Ishikawa (cell line): ENCODE data around the gene ANKLE2.

Source experiments
- CEBPB ChIP-seq: IDR thresholded peaks from 2 replicates; pipeline ENCODE4 v1.6.1; 2012
- CREB1 ChIP-seq: IDR thresholded peaks from 2 replicates; pipeline ENCODE4 v1.6.1; 2012; ENCODE audit warnings: low read depth
- EGR1 ChIP-seq: IDR thresholded peaks from 2 replicates; pipeline ENCODE4 v1.6.1; 2012
- EP300 ChIP-seq: IDR thresholded peaks from 2 replicates; pipeline ENCODE4 v1.6.1; 2012; ENCODE audit warnings: borderline replicate concordance
- FOXM1 ChIP-seq: IDR thresholded peaks from 2 replicates; pipeline ENCODE4 v1.6.1; 2012; ENCODE audit warnings: low read depth, borderline replicate concordance
- MAX ChIP-seq: IDR thresholded peaks from 2 replicates; pipeline ENCODE4 v1.6.1; 2012
- NFIC ChIP-seq: IDR thresholded peaks from 2 replicates; pipeline ENCODE4 v1.6.1; 2012
- RAD21 ChIP-seq: IDR thresholded peaks from 2 replicates; pipeline ENCODE4 v1.6.1; 2012; ENCODE audit warnings: low read depth
- TAF1 ChIP-seq: IDR thresholded peaks from 2 replicates; pipeline ENCODE4 v1.6.1; 2012; ENCODE audit warnings: low read depth, mild to moderate bottlenecking
- TCF12 ChIP-seq: IDR thresholded peaks from 2 replicates; pipeline ENCODE4 v1.6.1; 2012; ENCODE audit warnings: low read depth
- TEAD4 ChIP-seq: IDR thresholded peaks from 2 replicates; pipeline ENCODE4 v1.6.1; 2012
- YY1 ChIP-seq: IDR thresholded peaks from 2 replicates; pipeline ENCODE4 v1.6.1; 2012; ENCODE audit warnings: low read depth
- ZBTB7A ChIP-seq: IDR thresholded peaks from 2 replicates; pipeline ENCODE4 v1.6.1; 2012; ENCODE audit warnings: low read depth
- TF ChIP-seq, protein P1 (sequence below): IDR thresholded peaks from 2 replicates; pipeline ENCODE4 v1.6.1; 2012; ENCODE audit warnings: low read depth, mild to moderate bottlenecking
- TF ChIP-seq, protein P2 (sequence below): IDR thresholded peaks from 2 replicates; pipeline ENCODE4 v1.6.1; 2012

ANKLE2 gene

DNA sequence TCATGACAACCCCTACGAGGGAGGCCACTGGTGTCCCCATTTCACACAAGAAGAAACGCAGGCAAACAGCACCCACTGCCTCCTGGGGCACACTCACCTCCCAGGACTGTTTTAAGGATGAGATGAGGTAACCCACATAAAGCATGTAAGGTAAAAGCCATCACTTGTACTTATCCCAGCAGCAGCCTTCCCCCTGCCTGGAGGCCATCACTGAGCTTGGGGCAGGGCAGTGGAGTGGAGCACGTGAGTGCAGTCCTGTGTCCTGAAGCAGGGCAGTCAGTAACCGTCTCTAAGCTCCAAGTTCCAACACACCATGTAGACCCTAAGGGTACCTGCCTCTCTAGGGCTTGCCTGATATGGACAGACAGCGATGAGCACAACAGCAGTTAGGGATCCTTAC is 76.2 kb downstream of the ANKLE2 start:
- TF ChIP-seq, protein P1, sequence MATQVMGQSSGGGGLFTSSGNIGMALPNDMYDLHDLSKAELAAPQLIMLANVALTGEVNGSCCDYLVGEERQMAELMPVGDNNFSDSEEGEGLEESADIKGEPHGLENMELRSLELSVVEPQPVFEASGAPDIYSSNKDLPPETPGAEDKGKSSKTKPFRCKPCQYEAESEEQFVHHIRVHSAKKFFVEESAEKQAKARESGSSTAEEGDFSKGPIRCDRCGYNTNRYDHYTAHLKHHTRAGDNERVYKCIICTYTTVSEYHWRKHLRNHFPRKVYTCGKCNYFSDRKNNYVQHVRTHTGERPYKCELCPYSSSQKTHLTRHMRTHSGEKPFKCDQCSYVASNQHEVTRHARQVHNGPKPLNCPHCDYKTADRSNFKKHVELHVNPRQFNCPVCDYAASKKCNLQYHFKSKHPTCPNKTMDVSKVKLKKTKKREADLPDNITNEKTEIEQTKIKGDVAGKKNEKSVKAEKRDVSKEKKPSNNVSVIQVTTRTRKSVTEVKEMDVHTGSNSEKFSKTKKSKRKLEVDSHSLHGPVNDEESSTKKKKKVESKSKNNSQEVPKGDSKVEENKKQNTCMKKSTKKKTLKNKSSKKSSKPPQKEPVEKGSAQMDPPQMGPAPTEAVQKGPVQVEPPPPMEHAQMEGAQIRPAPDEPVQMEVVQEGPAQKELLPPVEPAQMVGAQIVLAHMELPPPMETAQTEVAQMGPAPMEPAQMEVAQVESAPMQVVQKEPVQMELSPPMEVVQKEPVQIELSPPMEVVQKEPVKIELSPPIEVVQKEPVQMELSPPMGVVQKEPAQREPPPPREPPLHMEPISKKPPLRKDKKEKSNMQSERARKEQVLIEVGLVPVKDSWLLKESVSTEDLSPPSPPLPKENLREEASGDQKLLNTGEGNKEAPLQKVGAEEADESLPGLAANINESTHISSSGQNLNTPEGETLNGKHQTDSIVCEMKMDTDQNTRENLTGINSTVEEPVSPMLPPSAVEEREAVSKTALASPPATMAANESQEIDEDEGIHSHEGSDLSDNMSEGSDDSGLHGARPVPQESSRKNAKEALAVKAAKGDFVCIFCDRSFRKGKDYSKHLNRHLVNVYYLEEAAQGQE = no peak
- TF ChIP-seq, protein P2, sequence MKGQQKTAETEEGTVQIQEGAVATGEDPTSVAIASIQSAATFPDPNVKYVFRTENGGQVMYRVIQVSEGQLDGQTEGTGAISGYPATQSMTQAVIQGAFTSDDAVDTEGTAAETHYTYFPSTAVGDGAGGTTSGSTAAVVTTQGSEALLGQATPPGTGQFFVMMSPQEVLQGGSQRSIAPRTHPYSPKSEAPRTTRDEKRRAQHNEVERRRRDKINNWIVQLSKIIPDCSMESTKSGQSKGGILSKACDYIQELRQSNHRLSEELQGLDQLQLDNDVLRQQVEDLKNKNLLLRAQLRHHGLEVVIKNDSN = no peak
- TF ChIP-seq YY1 (no peak), FOXM1 (no peak), MAX (no peak), TCF12 (no peak), CEBPB (no peak), EP300 (no peak), CREB1 (no peak), ZBTB7A (no peak), EGR1 (no peak), TEAD4 (no peak), RAD21 (no peak), NFIC (no peak), TAF1 (no peak)

GRCh38 chr12:132677492-132677891 is 84.1 kb downstream of the ANKLE2 start:
- TF ChIP-seq CEBPB = no peak
- no peak for TF ChIP-seq CREB1
- no peak for TF ChIP-seq YY1
- no peak for TF ChIP-seq EP300
- TF ChIP-seq MAX = no peak
- TF ChIP-seq, protein P2 = no peak
- TF ChIP-seq TCF12 = no peak
- no peak for TF ChIP-seq TEAD4
- TF ChIP-seq EGR1 = no peak
- no peak for TF ChIP-seq RAD21
- no peak for TF ChIP-seq ZBTB7A
- TF ChIP-seq, protein P1 = no peak
- TF ChIP-seq TAF1 = no peak
- no peak for TF ChIP-seq FOXM1
- TF ChIP-seq NFIC = no peak

DNA sequence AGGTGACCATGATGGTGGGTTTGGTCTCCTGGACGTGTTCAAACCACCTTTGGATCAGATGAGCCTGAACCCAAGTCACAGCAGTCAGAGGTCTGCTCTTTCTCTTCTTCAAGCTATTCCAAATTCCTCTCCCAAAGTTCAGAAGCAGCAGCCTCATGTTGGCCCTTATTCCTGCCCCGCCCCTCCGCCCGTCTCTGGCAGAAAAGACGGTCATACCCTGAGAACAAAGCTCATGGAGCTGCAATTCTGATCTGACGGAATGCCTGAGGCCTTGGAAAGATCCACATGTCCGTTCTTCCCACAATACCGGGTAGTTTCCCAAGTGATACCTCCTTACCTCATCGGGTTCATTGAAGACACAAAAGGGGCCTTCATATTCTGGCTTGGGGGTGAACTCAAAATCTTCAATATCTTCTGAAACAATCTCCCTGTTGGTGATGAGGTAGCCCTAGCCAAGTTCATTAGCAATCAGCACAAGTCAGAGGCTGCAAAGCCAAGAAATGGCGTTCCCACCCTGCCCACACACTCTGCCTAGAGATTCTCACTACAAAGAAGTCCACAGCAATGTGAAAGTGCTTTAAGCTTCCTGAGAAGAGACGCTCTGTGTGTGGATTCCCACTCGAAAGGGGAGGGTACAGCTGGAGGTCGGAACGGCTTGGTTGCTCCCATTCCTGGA is 85.7 kb downstream of the ANKLE2 start:
- TF ChIP-seq, protein P1 = no peak
- no peak for TF ChIP-seq NFIC
- no peak for TF ChIP-seq TCF12
- TF ChIP-seq EP300 = no peak
- no peak for TF ChIP-seq FOXM1
- no peak for TF ChIP-seq CREB1
- TF ChIP-seq CEBPB = no peak
- no peak for TF ChIP-seq ZBTB7A
- TF ChIP-seq, protein P2 = no peak
